Tibial artery (tissue), 4 donors: Measurements from ENCODE around the gene AFG1L.
A peak's percentile ranks its signal among the peaks of the same experiment; 100 is the strongest.
"Not testable (repeated sequence)": the region's sequence is repeated elsewhere in the genome, so short reads cannot be mapped to it uniquely, and the experiment has no call there.

Experiments used
- DNase-seq, 2 donors: peaks; one replicate each; pipeline ENCODE4 v3.0.0-alpha.2; 2019
- H3K27ac ChIP-seq, 2 donors: fragments of 200-600 bp; sonication (generic) in 1 of 2; 1 replicate in 1 of 2; 2 replicates in 1 of 2; pipeline ENCODE4 v1.5.1; 2018 to 2019; ENCODE audit warnings: mild to moderate bottlenecking in 1 of 2
- H3K27me3 ChIP-seq, 2 donors: fragments of 200-600 bp; sonication (generic) in 1 of 2; one replicate each; pipeline versions ENCODE4 v1.5.1 to v1.6.0; 2016 to 2019
- H3K36me3 ChIP-seq, 3 donors: fragments of 200-600 bp; sonication (generic) in 2 of 3; one replicate each; pipeline ENCODE4 v1.5.1; 2016 to 2019; ENCODE audit warnings: mild to moderate bottlenecking in 2 of 3
- H3K4me1 ChIP-seq, 4 donors: fragments of 200-600 bp; sonication (generic) in 2 of 4; 1 replicate in 3 of 4; 2 replicates in 1 of 4; pipeline ENCODE4 v1.5.1; 2016 to 2019
- H3K4me3 ChIP-seq, 2 donors: fragments of 200-600 bp; sonication (generic) in 1 of 2; 1 replicate in 1 of 2; 2 replicates in 1 of 2; pipeline ENCODE4 v1.5.1; 2018 to 2019; ENCODE audit warnings: mild to moderate bottlenecking in 2 of 2
- H3K9me3 ChIP-seq, 3 donors: fragments of 200-600 bp; sonication (generic) in 1 of 3; one replicate each; pipeline ENCODE4 v1.5.1; 2016 to 2019
- CTCF ChIP-seq, 2 experiments: fragments of 200-600 bp in 1 of 2; fragments of 450-650 bp in 1 of 2; IDR thresholded peaks; one replicate each; pipeline ENCODE4 v1.5.1; 2017 to 2019; ENCODE audit warnings: antibody characterized with exemption in 2 of 2, mild to moderate bottlenecking in 1 of 2, moderate library complexity in 1 of 2
- intact Hi-C: fragments of 100-400 bp; cut with DNase I; formaldehyde crosslinking; loops from one replicate; pipeline ENCODE4 v1.15.0; 2023; ENCODE audit warnings: low total_unique reads

AFG1L gene

GRCh38 chr6:108406943-108407342, 112.1 kb downstream of the AFG1L start:
- Histone ChIP-seq H3K4me1 (peaks cover 0 to 3% (median 0%) of the 10 kb centered on the region in 4 donors), H3K36me3 (no peaks in the 10 kb centered on the region), H3K27me3 (no peaks in the 10 kb centered on the region), H3K9me3 (peaks cover 0 to 6% (median 0%) of the 10 kb centered on the region in 3 donors), H3K4me3 (no peak overlapping the region), H3K27ac (no peak overlapping the region)
- TF ChIP-seq CTCF (IDR thresholded peaks at IDR 0.05), result no peak
- no peak for DNase-seq
- intact Hi-C loops, result no loop called here

GRCh38 chr6:108407904-108408827, 113.3 kb downstream of the AFG1L start:
- intact Hi-C loops, result no loop called here
- no peak overlapping the region for H3K4me3 ChIP-seq
- peak in 1 of 2 donors; percentile 26 for DNase-seq
- H3K27ac ChIP-seq, result no peak overlapping the region
- no peak for TF ChIP-seq CTCF (IDR thresholded peaks at IDR 0.05)
- H3K9me3 ChIP-seq, result peaks cover 0 to 6% (median 0%) of the 10 kb centered on the region in 3 donors
- peaks cover 0 to 3% (median 0%) of the 10 kb centered on the region in 4 donors for H3K4me1 ChIP-seq
- no peaks in the 10 kb centered on the region for H3K36me3 ChIP-seq
- H3K27me3 ChIP-seq, result no peaks in the 10 kb centered on the region

- DNase-seq, result no peak
- no peaks in the 10 kb centered on the region for H3K36me3 ChIP-seq
- intact Hi-C loops, result no loop called here
- peaks cover 0 to 6% (median 0%) of the 10 kb centered on the region in 3 donors for H3K9me3 ChIP-seq
- no peaks in the 10 kb centered on the region for H3K27me3 ChIP-seq
- no peaks in the 10 kb centered on the region for H3K4me1 ChIP-seq
- H3K27ac ChIP-seq, result no peak overlapping the region
- TF ChIP-seq CTCF (IDR thresholded peaks at IDR 0.05), result no peak
- no peak overlapping the region for H3K4me3 ChIP-seq
Observed at GRCh38 chr6:108408861-108409260, 114.0 kb downstream of the AFG1L start.

- H3K4me3 ChIP-seq, intact Hi-C loops, H3K27me3 ChIP-seq, H3K27ac ChIP-seq, H3K4me1 ChIP-seq, H3K9me3 ChIP-seq, DNase-seq, H3K36me3 ChIP-seq: not testable (repeated sequence)
Observed at GRCh38 chr6:108416047-108416833, 121.4 kb downstream of the AFG1L start.

- Histone ChIP-seq H3K4me1 (no peaks in the 10 kb centered on the region), H3K27ac (no peak overlapping the region), H3K27me3 (no peaks in the 10 kb centered on the region), H3K36me3 (no peaks in the 10 kb centered on the region), H3K9me3 (no peaks in the 10 kb centered on the region), H3K4me3 (no peak overlapping the region)
- TF ChIP-seq CTCF (IDR thresholded peaks at IDR 0.05), result no peak
- intact Hi-C loops, result no loop called here
- DNase-seq, result no peak
Observed at GRCh38 chr6:108417027-108417426, 122.2 kb downstream of the AFG1L start.

- TF ChIP-seq CTCF (IDR thresholded peaks at IDR 0.05), result no peak
- Histone ChIP-seq H3K27ac (no peak overlapping the region), H3K27me3 (no peaks in the 10 kb centered on the region), H3K4me1 (no peaks in the 10 kb centered on the region), H3K9me3 (no peaks in the 10 kb centered on the region), H3K36me3 (no peaks in the 10 kb centered on the region), H3K4me3 (no peak overlapping the region)
- DNase-seq, result no peak
- intact Hi-C loops, result no loop called here
Observed at GRCh38 chr6:108419474-108419873, 124.6 kb downstream of the AFG1L start.
